ENCODE results near the gene NPBWR2.
"Not testable (repeated sequence)": the region's sequence is repeated elsewhere in the genome, so short reads cannot be mapped to it uniquely, and the experiment has no call there.

The NPBWR2 gene

GRCh38 chr20:64096535-64096934, 10.8 kb downstream of the NPBWR2 start:
- Histone ChIP-seq H3K9me3 (replicated peaks; ENCODE audit: low read length) (no peaks in the 10 kb centered on the region), H3K4me3 (ENCODE audit: low read length) (no peak overlapping the region), H3K36me3 (ENCODE audit: insufficient read depth, low read length) (no peaks in the 10 kb centered on the region)

GRCh38 chr20:64095927-64096326, 11.4 kb downstream of the NPBWR2 start:
- H3K4me2 ChIP-seq (ENCODE audit: low read length): no peak overlapping the region
- H3K9me3 ChIP-seq (replicated peaks; ENCODE audit: low read length): no peaks in the 10 kb centered on the region
- H3K4me3 ChIP-seq (ENCODE audit: low read length): no peak overlapping the region
- no peaks in the 10 kb centered on the region for H3K4me1 ChIP-seq (ENCODE audit: control insufficient read depth, insufficient read depth, low read length)
- no peak overlapping the region for H3K9ac ChIP-seq (ENCODE audit: low read depth, low read length)
- peaks cover 30% of the 10 kb centered on the region for H3K27me3 ChIP-seq (ENCODE audit: control insufficient read depth, insufficient read depth, low read length)
- no peaks in the 10 kb centered on the region for H3K36me3 ChIP-seq (ENCODE audit: insufficient read depth, low read length)

More at GRCh38 chr20:64096535-64096934, 10.8 kb downstream of the NPBWR2 start:
- Histone ChIP-seq H3K9ac (ENCODE audit: low read depth, low read length) (no peak overlapping the region), H3K27me3 (ENCODE audit: control insufficient read depth, insufficient read depth, low read length) (peaks cover 36% of the 10 kb centered on the region), H3K4me2 (ENCODE audit: low read length) (no peak overlapping the region), H3K4me1 (ENCODE audit: control insufficient read depth, insufficient read depth, low read length) (no peaks in the 10 kb centered on the region)

GRCh38 chr20:64095455-64095854, 11.9 kb downstream of the NPBWR2 start:
- Histone ChIP-seq H3K9ac (ENCODE audit: low read depth, low read length) (no peak overlapping the region), H3K9me3 (replicated peaks; ENCODE audit: low read length) (no peaks in the 10 kb centered on the region), H3K4me1 (ENCODE audit: control insufficient read depth, insufficient read depth, low read length) (no peaks in the 10 kb centered on the region), H3K4me2 (ENCODE audit: low read length) (no peak overlapping the region), H3K27me3 (ENCODE audit: control insufficient read depth, insufficient read depth, low read length) (peaks cover 26% of the 10 kb centered on the region), H3K4me3 (ENCODE audit: low read length) (no peak overlapping the region), H3K36me3 (ENCODE audit: insufficient read depth, low read length) (no peaks in the 10 kb centered on the region)

GRCh38 chr20:64093013-64093503, 14.3 kb downstream of the NPBWR2 start:
- H3K27me3 ChIP-seq (ENCODE audit: control insufficient read depth, insufficient read depth, low read length): peaks cover 34% of the 10 kb centered on the region
- H3K36me3 ChIP-seq (ENCODE audit: insufficient read depth, low read length): no peaks in the 10 kb centered on the region
- H3K4me1 ChIP-seq (ENCODE audit: control insufficient read depth, insufficient read depth, low read length): no peaks in the 10 kb centered on the region
- H3K9me3 ChIP-seq (replicated peaks; ENCODE audit: low read length): no peaks in the 10 kb centered on the region
- H3K4me2 ChIP-seq (ENCODE audit: low read length): no peak overlapping the region
- H3K9ac ChIP-seq (ENCODE audit: low read depth, low read length): no peak overlapping the region
- no peak overlapping the region for H3K4me3 ChIP-seq (ENCODE audit: low read length)

- no peaks in the 10 kb centered on the region for H3K9me3 ChIP-seq (replicated peaks; ENCODE audit: low read length)
- H3K27me3 ChIP-seq (ENCODE audit: control insufficient read depth, insufficient read depth, low read length): peaks cover 34% of the 10 kb centered on the region
- no peaks in the 10 kb centered on the region for H3K4me1 ChIP-seq (ENCODE audit: control insufficient read depth, insufficient read depth, low read length)
- no peak overlapping the region for H3K4me2 ChIP-seq (ENCODE audit: low read length)
- H3K4me3 ChIP-seq (ENCODE audit: low read length): no peak overlapping the region
- H3K9ac ChIP-seq (ENCODE audit: low read depth, low read length): no peak overlapping the region
- no peaks in the 10 kb centered on the region for H3K36me3 ChIP-seq (ENCODE audit: insufficient read depth, low read length)
These were observed 14.9 kb downstream of the NPBWR2 start for GRCh38 chr20:64092258-64093012.

GRCh38 chr20:64091770-64092169, 15.6 kb downstream of the NPBWR2 start:
- Histone ChIP-seq H3K4me1 (ENCODE audit: control insufficient read depth, insufficient read depth, low read length) (no peaks in the 10 kb centered on the region), H3K4me2 (ENCODE audit: low read length) (no peak overlapping the region), H3K4me3 (ENCODE audit: low read length) (no peak overlapping the region), H3K27me3 (ENCODE audit: control insufficient read depth, insufficient read depth, low read length) (peaks cover 35% of the 10 kb centered on the region), H3K9me3 (replicated peaks; ENCODE audit: low read length) (no peaks in the 10 kb centered on the region), H3K36me3 (ENCODE audit: insufficient read depth, low read length) (no peaks in the 10 kb centered on the region), H3K9ac (ENCODE audit: low read depth, low read length) (no peak overlapping the region)

- Histone ChIP-seq H3K4me3 (ENCODE audit: low read length) (no peak overlapping the region), H3K36me3 (ENCODE audit: insufficient read depth, low read length) (no peaks in the 10 kb centered on the region), H3K4me1 (ENCODE audit: control insufficient read depth, insufficient read depth, low read length) (no peaks in the 10 kb centered on the region), H3K27me3 (ENCODE audit: control insufficient read depth, insufficient read depth, low read length) (peaks cover 38% of the 10 kb centered on the region), H3K9me3 (replicated peaks; ENCODE audit: low read length) (no peaks in the 10 kb centered on the region), H3K9ac (ENCODE audit: low read depth, low read length) (no peak overlapping the region), H3K4me2 (ENCODE audit: low read length) (no peak overlapping the region)
These were observed 16.0 kb downstream of the NPBWR2 start for GRCh38 chr20:64091340-64091739.

GRCh38 chr20:64090165-64090564, 17.2 kb downstream of the NPBWR2 start:
- H3K9ac ChIP-seq (ENCODE audit: low read depth, low read length): no peak overlapping the region
- H3K4me1 ChIP-seq (ENCODE audit: control insufficient read depth, insufficient read depth, low read length): no peaks in the 10 kb centered on the region
- peaks cover 50% of the 10 kb centered on the region for H3K27me3 ChIP-seq (ENCODE audit: control insufficient read depth, insufficient read depth, low read length)
- no peaks in the 10 kb centered on the region for H3K36me3 ChIP-seq (ENCODE audit: insufficient read depth, low read length)
- no peak overlapping the region for H3K4me3 ChIP-seq (ENCODE audit: low read length)
- H3K4me2 ChIP-seq (ENCODE audit: low read length): no peak overlapping the region
- no peaks in the 10 kb centered on the region for H3K9me3 ChIP-seq (replicated peaks; ENCODE audit: low read length)

GRCh38 chr20:64088586-64088985, 18.8 kb downstream of the NPBWR2 start:
- not testable (repeated sequence) for H3K9ac ChIP-seq (ENCODE audit: low read depth, low read length); H3K4me2 ChIP-seq (ENCODE audit: low read length); H3K4me3 ChIP-seq (ENCODE audit: low read length); H3K9me3 ChIP-seq (replicated peaks; ENCODE audit: low read length); H3K4me1 ChIP-seq (ENCODE audit: control insufficient read depth, insufficient read depth, low read length); H3K36me3 ChIP-seq (ENCODE audit: insufficient read depth, low read length)
- peaks cover 65% of the 10 kb centered on the region for H3K27me3 ChIP-seq (ENCODE audit: control insufficient read depth, insufficient read depth, low read length)

GRCh38 chr20:64087226-64087825, 20.0 kb downstream of the NPBWR2 start:
- not testable (repeated sequence) for H3K4me3 ChIP-seq (ENCODE audit: low read length); H3K36me3 ChIP-seq (ENCODE audit: insufficient read depth, low read length); H3K9me3 ChIP-seq (replicated peaks; ENCODE audit: low read length); H3K4me2 ChIP-seq (ENCODE audit: low read length); H3K9ac ChIP-seq (ENCODE audit: low read depth, low read length)
- H3K27me3 ChIP-seq (ENCODE audit: control insufficient read depth, insufficient read depth, low read length): peaks cover 65% of the 10 kb centered on the region
- H3K4me1 ChIP-seq (ENCODE audit: control insufficient read depth, insufficient read depth, low read length): peaks cover 12% of the 10 kb centered on the region

GRCh38 chr20:64086801-64087200, 20.6 kb downstream of the NPBWR2 start:
- H3K9ac ChIP-seq (ENCODE audit: low read depth, low read length): no peak overlapping the region
- H3K4me1 ChIP-seq (ENCODE audit: control insufficient read depth, insufficient read depth, low read length): peaks cover 12% of the 10 kb centered on the region
- no peak overlapping the region for H3K4me3 ChIP-seq (ENCODE audit: low read length)
- peaks cover 62% of the 10 kb centered on the region for H3K27me3 ChIP-seq (ENCODE audit: control insufficient read depth, insufficient read depth, low read length)
- H3K4me2 ChIP-seq (ENCODE audit: low read length): no peak overlapping the region
- H3K9me3 ChIP-seq (replicated peaks; ENCODE audit: low read length): no peaks in the 10 kb centered on the region
- no peaks in the 10 kb centered on the region for H3K36me3 ChIP-seq (ENCODE audit: insufficient read depth, low read length)

GRCh38 chr20:64084685-64085152, 22.6 kb downstream of the NPBWR2 start:
- H3K4me1 ChIP-seq (ENCODE audit: control insufficient read depth, insufficient read depth, low read length): peaks cover 19% of the 10 kb centered on the region
- H3K4me3 ChIP-seq (ENCODE audit: low read length): no peak overlapping the region
- H3K36me3 ChIP-seq (ENCODE audit: insufficient read depth, low read length): no peaks in the 10 kb centered on the region
- H3K9ac ChIP-seq (ENCODE audit: low read depth, low read length): no peak overlapping the region
- peaks cover 54% of the 10 kb centered on the region for H3K27me3 ChIP-seq (ENCODE audit: control insufficient read depth, insufficient read depth, low read length)
- no peaks in the 10 kb centered on the region for H3K9me3 ChIP-seq (replicated peaks; ENCODE audit: low read length)
- H3K4me2 ChIP-seq (ENCODE audit: low read length): no peak overlapping the region
